Activated T-cell treated with anti-CD3 and anti-CD28 coated beads, Interleukin-2, amount 50 U/mL, for 48 hours (primary cell): ENCODE data around the gene SHISA4.
"Not testable (repeated sequence)": the region's sequence is repeated elsewhere in the genome, so short reads cannot be mapped to it uniquely, and the experiment has no call there.

Source experiments
- DNase-seq, 2 experiments: peaks; one replicate each; pipeline ENCODE4 v3.0.0-alpha.2; 2020

SHISA4 gene

DNA sequence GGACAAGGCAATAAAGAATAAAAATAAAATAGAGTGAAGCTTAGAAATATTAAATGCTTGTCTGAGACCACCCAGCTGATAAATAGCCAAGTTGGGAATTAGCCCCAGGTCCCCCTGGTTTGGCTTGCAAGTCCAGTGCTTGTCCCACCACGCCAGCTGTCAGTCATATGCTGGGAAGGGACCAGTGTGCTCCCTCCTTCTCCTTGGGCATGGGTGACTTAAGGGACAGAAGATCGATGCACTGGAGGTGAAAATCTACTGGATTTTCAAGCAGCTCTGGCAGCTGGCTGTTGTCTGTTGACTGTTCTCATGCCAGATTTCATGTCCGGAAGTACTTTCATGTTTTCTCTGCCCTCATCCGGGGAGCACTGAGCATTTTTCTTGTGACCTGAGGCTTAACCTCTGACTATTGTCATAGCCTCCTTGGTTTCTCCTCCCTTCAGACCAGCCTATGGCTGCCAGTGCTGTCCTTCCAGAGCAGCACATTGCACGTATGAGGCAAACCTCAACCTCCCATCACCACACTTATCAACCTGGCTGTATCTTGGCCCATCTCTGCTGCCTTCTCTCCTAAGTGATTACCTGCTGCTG, 45.2 kb downstream of the SHISA4 start:
- no peak for DNase-seq

DNA sequence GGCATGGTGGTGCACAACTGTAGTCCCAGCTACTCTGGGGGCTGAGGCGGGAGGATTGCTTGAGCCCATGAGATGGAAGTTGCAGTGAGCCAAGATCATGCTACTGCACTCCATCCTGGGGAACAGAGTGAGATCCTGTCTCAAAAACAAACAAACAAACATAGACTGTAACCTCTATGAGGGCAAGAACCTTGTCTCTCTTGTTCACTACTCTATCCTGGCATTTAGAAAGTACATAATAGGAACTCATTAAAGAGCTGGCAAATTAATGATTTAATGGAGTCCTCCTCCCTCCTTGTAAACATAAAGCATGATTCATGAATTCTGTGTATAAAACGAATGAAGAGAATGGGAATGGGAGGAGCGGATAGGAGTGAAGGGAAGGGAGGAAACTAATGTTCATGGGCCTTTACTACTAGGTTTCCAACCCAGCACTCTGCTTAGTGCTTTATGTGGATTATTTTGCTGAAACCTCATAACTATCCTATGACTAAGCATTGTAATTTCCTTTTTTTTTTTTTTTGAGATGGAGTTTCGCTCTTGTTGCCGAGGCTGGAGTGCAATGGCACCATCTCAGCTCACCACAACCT, 49.0 kb downstream of the SHISA4 start:
- DNase-seq = no peak

DNA sequence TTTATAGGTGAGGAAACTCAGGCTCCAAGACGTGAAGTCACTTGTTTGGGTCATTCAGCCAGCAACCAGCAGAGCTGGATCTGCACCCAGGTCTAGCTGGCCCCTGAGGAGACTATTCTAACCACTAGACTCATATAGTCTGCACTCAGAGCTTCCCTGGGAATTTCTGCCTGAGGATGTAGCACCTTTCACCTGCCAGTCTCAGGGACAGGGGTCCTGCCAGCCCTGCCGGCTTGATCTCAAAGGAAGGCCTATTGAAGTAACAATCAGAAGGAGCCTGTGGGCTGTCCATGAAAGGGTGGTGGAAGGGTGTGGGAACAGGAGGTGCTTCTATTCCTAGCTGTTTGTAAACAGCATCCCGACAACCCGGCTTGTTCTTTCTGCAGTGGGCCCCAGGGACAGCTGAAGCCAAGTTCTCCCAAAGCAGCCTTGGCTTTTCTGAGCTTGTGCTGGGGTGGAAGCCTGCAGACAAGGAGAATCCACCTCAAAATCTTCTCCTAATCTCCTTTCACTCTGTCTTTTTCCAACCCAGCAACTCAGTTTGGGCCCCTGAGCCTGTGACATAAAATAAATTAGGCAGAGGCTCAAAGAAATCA, 49.8 kb downstream of the SHISA4 start:
- no peak for DNase-seq

DNA sequence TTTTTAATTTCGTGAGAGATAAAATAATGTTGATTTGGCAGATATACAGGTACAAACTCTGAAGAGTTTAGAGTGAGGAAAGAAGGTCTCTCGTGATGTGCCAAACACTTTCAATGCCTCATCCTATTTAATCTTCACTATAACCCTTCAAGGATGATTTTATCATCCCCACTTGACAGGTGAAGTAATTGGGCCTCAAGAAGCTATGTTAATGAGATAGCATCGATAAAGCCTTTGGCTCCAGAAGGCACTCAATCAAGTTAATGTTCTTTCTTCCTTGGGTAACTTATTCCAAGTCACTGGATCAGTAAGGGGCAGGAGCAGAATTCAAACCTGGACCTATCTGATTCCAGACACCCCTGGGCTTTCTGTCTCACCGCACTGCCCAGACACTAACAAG, 50.5 kb downstream of the SHISA4 start:
- DNase-seq = no peak

DNA sequence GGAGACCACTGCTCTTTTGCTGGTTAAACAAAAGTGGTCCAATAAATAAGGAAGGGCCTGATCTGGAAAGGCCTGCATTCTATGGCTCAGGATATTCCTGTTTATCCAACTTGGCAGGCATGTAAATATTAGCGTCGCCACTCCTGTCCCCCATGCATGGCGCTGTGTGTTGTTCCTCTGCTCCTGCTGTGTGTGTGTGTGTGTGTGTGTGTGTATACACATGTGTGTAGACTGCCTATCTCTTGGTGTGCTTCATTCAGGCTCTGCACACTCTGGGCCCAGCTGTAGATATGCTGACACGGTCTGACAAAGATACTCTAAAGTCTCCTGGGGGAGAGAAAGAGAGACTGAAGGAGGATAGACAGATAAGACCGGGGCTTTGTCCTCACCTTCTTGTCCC, 50.9 kb downstream of the SHISA4 start:
- DNase-seq = no peak

DNA sequence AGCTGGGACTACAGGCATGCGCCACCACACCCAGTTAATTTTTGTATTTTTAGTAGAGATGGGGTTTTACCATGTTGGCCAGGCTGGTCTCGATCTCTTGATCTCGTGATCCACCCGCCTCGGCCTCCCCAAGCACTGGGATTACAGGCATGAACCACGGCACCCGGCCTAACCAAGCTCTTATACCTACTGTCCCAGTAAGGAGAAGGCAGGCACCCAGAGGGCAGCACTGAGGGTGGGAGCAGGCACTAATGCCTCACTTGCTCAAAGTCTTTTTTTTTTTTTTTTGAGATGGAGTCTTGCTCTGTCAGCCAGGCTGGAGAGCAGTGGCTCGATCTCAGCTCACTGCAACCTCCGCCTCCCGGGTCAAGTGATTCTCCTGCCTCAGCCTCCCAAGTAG, 51.6 kb downstream of the SHISA4 start:
- DNase-seq = not testable (repeated sequence)

DNA sequence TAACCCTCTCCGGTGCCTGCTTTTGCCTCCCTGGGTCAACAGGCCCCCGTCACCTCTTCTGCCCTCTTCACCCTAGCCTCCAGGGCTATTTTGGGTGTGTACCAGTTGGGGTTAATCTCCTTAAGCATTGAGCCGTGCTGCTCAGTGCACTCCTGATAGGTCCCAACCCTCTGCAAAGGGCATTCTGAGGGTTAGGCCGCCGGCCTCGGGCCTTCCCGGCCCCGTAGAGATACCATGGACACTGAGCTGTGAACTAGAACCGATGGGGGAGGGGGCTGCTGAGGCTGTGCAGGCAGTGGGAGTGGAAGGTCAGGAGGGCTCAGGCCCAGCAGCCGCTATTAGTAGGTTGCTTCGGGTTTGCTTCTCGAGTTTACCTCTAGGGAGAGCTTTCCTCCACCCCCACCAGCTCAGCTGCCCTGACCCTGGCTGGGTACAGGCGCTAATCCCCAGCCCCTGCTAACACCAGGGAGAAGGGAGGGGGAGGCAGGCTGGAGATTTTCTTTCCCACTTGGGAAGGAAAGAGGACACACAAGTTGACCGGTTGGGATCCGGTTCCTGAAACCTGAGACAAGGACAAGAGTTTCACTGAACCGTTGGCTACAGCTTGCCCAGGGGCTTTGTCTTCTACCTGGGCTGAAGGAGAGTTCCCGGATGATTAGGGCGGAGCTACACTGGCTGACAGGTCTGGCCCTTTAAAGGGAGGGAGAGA, 52.9 kb downstream of the SHISA4 start:
- no peak for DNase-seq

DNA sequence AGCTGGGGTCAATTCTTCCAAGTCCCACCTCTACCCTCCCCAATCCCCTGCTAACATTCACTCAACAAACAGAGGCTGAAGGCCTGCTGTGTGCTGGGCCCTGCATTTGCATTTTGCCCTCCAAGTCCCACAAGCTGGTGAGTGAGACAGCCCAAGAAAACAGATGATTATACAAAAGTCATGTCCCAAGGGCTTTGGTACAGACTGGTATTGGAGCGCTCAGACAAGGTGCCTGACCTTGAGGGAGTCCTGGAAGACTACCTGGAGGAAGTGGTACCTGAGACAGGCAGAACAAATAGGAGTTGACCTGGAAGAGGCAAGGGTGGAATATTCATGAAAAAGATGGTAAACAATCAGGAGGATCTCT, 53.4 kb downstream of the SHISA4 start:
- DNase-seq = no peak
